ENCODE measurements around the gene AHNAK. TPM values are rescaled to one million over a fixed set of nuclear protein-coding genes. Genes with fewer than 3 reads are reported as not detected.
"Not testable (repeated sequence)": the region's sequence is repeated elsewhere in the genome, so short reads cannot be mapped to it uniquely, and the experiment has no call there.

The AHNAK gene
- total RNA-seq, 1 donor from 2014 or later: 432 TPM

DNA sequence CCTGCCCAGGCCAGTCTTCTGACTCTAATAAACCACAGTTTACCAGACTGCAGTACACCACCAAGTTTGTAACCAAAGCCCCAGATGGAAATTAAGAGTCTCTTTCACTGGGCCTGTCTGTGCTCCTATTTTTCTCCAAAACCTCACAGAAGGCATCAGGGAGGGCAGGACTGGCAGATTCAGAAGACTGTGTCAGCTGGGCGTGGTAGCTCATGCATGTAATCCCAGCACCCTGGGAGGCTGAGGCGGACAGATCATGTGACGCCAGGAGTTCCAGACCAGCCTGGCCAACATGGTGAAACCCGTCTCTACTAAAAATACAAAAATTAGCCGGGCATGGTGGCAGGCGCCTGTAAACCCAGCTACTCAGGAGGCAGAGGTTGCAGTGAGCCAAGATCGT lies 38.8 kb upstream of the AHNAK start:
- not testable (repeated sequence) for H3K4me3 ChIP-seq (ENCODE audit: low read length in 3 of 3); H3K9me3 ChIP-seq (ENCODE audit: control insufficient read depth in 3 of 3, low read length in 3 of 3); H3K27me3 ChIP-seq (ENCODE audit: control insufficient read depth in 3 of 3, insufficient read depth in 3 of 3, low read length in 3 of 3); H3K27ac ChIP-seq (ENCODE audit: low read depth, low read length)
- Histone ChIP-seq H3K4me1 (ENCODE audit: control insufficient read depth in 3 of 3, insufficient read depth in 3 of 3, low read length in 3 of 3) (peaks cover 11 to 17% (median 14%) of the 10 kb centered on the region in 3 donors), H3K9ac (ENCODE audit: low read depth in 1 of 3, low read length in 3 of 3) (peak overlapping the region in 1 of 3 donors; percentile 33), H3K36me3 (ENCODE audit: control insufficient read depth in 3 of 3, insufficient read depth in 3 of 3, low read length in 3 of 3) (peaks cover 24 to 41% (median 35%) of the 10 kb centered on the region in 3 donors)

DNA sequence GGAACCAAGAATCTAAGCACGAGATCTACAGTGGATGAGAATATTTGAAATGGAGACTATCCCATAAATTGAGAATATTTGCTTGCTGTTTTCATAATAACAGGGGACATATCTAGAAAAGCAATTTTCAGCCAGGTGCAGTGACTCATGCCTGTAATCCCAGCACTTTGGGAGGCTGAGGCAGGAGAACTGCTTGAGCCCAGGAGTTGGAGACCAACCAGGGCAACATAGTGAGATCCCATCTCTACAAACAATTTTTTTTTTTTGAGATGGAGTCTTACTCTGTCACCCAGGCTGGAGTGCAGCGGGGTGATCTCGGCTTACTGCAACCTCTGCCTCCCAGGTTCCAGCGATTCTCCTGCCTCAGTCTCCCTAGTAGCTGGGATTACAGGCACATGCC lies 35.1 kb upstream of the AHNAK start:
- H3K4me1 ChIP-seq (ENCODE audit: control insufficient read depth in 3 of 3, insufficient read depth in 3 of 3, low read length in 3 of 3): peaks cover 7 to 10% (median 10%) of the 10 kb centered on the region in 3 donors
- H3K36me3 ChIP-seq (ENCODE audit: control insufficient read depth in 3 of 3, insufficient read depth in 3 of 3, low read length in 3 of 3): peaks cover 22 to 42% (median 37%) of the 10 kb centered on the region in 3 donors
- H3K9ac ChIP-seq (ENCODE audit: low read depth in 1 of 3, low read length in 3 of 3): peak overlapping the region in 1 of 3 donors; percentile 19
- not testable (repeated sequence) for H3K4me3 ChIP-seq (ENCODE audit: low read length in 3 of 3); H3K27me3 ChIP-seq (ENCODE audit: control insufficient read depth in 3 of 3, insufficient read depth in 3 of 3, low read length in 3 of 3); H3K9me3 ChIP-seq (ENCODE audit: control insufficient read depth in 3 of 3, low read length in 3 of 3); H3K27ac ChIP-seq (ENCODE audit: low read depth, low read length)

DNA sequence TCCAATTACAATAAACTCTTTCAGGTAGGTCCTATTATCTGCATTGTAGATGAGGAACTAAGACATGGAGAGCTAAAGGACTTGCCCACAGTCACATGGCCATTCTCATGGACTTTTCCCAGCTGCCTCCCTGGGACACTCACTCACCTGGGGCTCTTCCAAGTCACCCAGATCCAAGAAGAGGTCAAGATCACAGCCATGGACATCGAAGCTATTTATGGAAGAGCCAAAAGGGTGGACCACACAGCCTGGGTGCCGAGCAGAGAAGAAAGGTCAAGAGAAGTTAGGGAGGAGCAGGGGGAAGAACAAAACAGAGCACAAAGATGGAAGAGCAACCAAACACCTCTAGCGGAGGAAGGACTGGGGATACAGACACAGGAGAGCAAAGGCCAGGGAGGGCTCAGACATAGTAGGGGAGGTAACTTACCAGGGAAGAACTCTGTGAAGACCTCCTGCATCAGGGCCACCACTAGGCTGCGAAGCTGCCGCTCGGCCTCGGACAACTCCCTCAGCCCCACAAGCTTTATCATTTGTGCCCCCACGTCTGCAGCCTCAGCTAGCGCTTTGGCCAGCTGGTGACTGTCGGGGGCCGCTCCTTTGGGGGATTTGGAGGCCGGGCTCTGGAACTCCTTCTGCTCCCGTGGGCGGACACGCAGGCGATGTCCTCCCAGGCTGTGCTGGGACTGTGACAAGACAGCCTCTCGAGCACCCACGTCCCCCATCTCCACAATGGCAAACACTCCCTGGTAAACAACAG lies 34.5 kb upstream of the AHNAK start:
- H3K4me3 ChIP-seq (ENCODE audit: low read length in 3 of 3): peak overlapping the region in 1 of 3 donors; percentile 35
- H3K27ac ChIP-seq (ENCODE audit: low read depth, low read length): no peak overlapping the region
- peak overlapping the region in 1 of 3 donors; percentile 19 for H3K9ac ChIP-seq (ENCODE audit: low read depth in 1 of 3, low read length in 3 of 3)
- H3K9me3 ChIP-seq (ENCODE audit: control insufficient read depth in 3 of 3, low read length in 3 of 3): no peaks in the 10 kb centered on the region
- peaks cover 26 to 43% (median 40%) of the 10 kb centered on the region in 3 donors for H3K36me3 ChIP-seq (ENCODE audit: control insufficient read depth in 3 of 3, insufficient read depth in 3 of 3, low read length in 3 of 3)
- peaks cover 12 to 16% (median 12%) of the 10 kb centered on the region in 3 donors for H3K4me1 ChIP-seq (ENCODE audit: control insufficient read depth in 3 of 3, insufficient read depth in 3 of 3, low read length in 3 of 3)
- H3K27me3 ChIP-seq (ENCODE audit: control insufficient read depth in 3 of 3, insufficient read depth in 3 of 3, low read length in 3 of 3): no peaks in the 10 kb centered on the region

DNA sequence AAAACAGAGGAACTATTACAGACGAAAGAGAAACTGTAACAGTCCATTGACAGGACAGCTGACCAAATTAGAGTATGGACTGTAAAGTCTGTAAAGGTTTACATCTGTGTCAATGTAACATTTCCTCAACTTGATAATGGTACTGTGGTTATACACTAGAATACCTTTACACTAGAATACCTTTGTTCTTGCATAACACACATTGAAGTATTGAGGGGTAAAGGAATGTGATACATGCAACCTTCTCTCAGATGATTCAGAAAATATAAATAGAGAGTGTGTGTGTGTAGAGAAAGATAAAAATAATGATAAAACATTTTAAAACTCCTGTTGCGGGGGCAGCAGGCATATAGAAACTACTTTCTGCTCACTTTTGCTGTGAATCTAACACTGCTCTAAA lies 32.6 kb upstream of the AHNAK start:
- no peak overlapping the region for H3K9ac ChIP-seq (ENCODE audit: low read depth in 1 of 3, low read length in 3 of 3)
- no peaks in the 10 kb centered on the region for H3K27me3 ChIP-seq (ENCODE audit: control insufficient read depth in 3 of 3, insufficient read depth in 3 of 3, low read length in 3 of 3)
- H3K27ac ChIP-seq (ENCODE audit: low read depth, low read length): no peak overlapping the region
- no peak overlapping the region for H3K4me3 ChIP-seq (ENCODE audit: low read length in 3 of 3)
- peaks cover 31 to 35% (median 31%) of the 10 kb centered on the region in 3 donors for H3K4me1 ChIP-seq (ENCODE audit: control insufficient read depth in 3 of 3, insufficient read depth in 3 of 3, low read length in 3 of 3)
- H3K9me3 ChIP-seq (ENCODE audit: control insufficient read depth in 3 of 3, low read length in 3 of 3): no peaks in the 10 kb centered on the region
- peaks cover 23 to 38% (median 34%) of the 10 kb centered on the region in 3 donors for H3K36me3 ChIP-seq (ENCODE audit: control insufficient read depth in 3 of 3, insufficient read depth in 3 of 3, low read length in 3 of 3)

DNA sequence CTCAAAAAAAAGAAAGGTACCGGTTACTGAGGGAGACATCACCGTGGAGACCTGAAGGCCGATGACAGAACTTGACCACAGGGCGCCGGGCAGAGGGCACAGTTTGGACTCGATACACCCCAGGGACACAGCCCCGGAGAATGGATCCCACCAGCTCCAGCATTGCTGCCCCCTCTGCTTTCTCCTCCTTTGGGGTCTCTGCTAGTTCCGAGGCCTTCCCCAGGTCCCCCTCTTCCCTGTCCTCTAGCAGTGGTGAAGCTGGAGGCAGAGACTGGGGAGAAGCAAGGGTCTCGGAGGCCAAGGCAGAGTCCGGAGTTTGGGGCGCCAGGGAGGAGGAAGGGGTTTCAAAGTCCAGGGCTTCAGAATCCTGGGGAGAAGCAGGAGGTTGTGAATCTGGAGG lies 31.9 kb upstream of the AHNAK start:
- Histone ChIP-seq H3K27me3 (ENCODE audit: control insufficient read depth in 3 of 3, insufficient read depth in 3 of 3, low read length in 3 of 3) (no peaks in the 10 kb centered on the region), H3K4me1 (ENCODE audit: control insufficient read depth in 3 of 3, insufficient read depth in 3 of 3, low read length in 3 of 3) (peaks cover 32 to 37% (median 33%) of the 10 kb centered on the region in 3 donors), H3K36me3 (ENCODE audit: control insufficient read depth in 3 of 3, insufficient read depth in 3 of 3, low read length in 3 of 3) (peaks cover 23 to 34% (median 29%) of the 10 kb centered on the region in 3 donors), H3K9ac (ENCODE audit: low read depth in 1 of 3, low read length in 3 of 3) (no peak overlapping the region), H3K27ac (ENCODE audit: low read depth, low read length) (no peak overlapping the region), H3K9me3 (ENCODE audit: control insufficient read depth in 3 of 3, low read length in 3 of 3) (no peaks in the 10 kb centered on the region), H3K4me3 (ENCODE audit: low read length in 3 of 3) (no peak overlapping the region)

DNA sequence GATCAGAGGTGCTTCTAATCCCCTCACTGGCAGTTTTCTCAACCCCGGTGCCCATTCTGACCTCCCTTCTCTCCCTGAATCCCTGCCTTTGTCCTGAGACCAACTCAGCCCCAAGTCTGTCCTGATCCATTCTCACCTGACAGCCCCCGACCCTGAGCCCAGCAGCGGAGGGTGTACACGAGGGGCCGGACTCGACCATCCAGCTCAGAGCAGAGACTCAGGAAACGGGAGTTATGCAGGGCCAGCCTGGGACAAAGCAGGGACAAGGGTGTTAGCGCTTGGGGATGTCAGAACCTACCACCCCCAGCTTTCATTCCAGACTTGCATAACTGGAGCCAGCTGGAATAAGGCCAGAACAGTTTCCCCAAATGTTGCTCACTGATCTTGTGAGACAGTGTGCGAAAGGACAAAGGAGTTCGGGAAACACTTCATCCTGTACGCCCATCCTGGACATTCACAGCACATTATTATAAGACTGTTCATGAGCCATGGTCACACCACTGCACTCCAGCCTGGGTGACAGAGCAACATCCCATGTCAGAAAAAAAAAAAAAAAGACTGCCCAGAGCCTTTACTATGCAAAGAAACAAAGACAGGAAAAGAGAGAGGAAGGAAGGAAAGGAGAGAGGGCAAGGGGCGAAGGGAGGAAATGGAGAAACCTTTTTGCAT lies 30.6 kb upstream of the AHNAK start:
- Histone ChIP-seq H3K9me3 (ENCODE audit: control insufficient read depth in 3 of 3, low read length in 3 of 3) (no peaks in the 10 kb centered on the region), H3K27ac (ENCODE audit: low read depth, low read length) (peak overlapping the region; percentile 89), H3K36me3 (ENCODE audit: control insufficient read depth in 3 of 3, insufficient read depth in 3 of 3, low read length in 3 of 3) (peaks cover 26 to 38% (median 29%) of the 10 kb centered on the region in 3 donors), H3K4me1 (ENCODE audit: control insufficient read depth in 3 of 3, insufficient read depth in 3 of 3, low read length in 3 of 3) (peaks cover 39 to 46% (median 46%) of the 10 kb centered on the region in 3 donors), H3K4me3 (ENCODE audit: low read length in 3 of 3) (no peak overlapping the region), H3K9ac (ENCODE audit: low read depth in 1 of 3, low read length in 3 of 3) (peak overlapping the region in 2 of 3 donors; percentile 10 to 54), H3K27me3 (ENCODE audit: control insufficient read depth in 3 of 3, insufficient read depth in 3 of 3, low read length in 3 of 3) (no peaks in the 10 kb centered on the region)

DNA sequence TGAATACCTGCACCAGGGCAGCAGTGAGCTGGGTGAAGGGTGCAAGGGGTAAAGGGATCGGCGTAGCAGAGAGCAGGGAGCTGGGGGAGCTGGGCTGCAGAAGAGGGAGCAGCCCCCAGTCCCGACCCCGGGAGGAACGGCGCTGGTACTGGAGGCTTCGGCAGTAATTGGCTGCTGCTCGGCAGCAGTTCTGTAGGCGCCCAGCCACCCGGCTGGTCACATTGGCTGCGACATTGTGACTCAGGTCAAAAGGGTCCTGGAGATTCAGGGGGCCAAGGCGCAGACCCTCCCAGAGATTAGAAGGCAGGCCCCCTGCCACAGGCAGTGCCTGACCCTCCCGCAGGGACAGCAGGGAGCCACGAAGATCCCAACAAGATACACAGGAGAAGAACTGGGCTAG lies 29.2 kb upstream of the AHNAK start:
- peak overlapping the region in 2 of 3 donors; percentile 84 to 97 for H3K9ac ChIP-seq (ENCODE audit: low read depth in 1 of 3, low read length in 3 of 3)
- H3K4me3 ChIP-seq (ENCODE audit: low read length in 3 of 3): peak overlapping the region in 2 of 3 donors; percentile 62 to 87
- peaks cover 34 to 43% (median 37%) of the 10 kb centered on the region in 3 donors for H3K36me3 ChIP-seq (ENCODE audit: control insufficient read depth in 3 of 3, insufficient read depth in 3 of 3, low read length in 3 of 3)
- H3K9me3 ChIP-seq (ENCODE audit: control insufficient read depth in 3 of 3, low read length in 3 of 3): no peaks in the 10 kb centered on the region
- H3K27me3 ChIP-seq (ENCODE audit: control insufficient read depth in 3 of 3, insufficient read depth in 3 of 3, low read length in 3 of 3): no peaks in the 10 kb centered on the region
- H3K27ac ChIP-seq (ENCODE audit: low read depth, low read length): peak overlapping the region; percentile 89
- peaks cover 44 to 54% (median 52%) of the 10 kb centered on the region in 3 donors for H3K4me1 ChIP-seq (ENCODE audit: control insufficient read depth in 3 of 3, insufficient read depth in 3 of 3, low read length in 3 of 3)

DNA sequence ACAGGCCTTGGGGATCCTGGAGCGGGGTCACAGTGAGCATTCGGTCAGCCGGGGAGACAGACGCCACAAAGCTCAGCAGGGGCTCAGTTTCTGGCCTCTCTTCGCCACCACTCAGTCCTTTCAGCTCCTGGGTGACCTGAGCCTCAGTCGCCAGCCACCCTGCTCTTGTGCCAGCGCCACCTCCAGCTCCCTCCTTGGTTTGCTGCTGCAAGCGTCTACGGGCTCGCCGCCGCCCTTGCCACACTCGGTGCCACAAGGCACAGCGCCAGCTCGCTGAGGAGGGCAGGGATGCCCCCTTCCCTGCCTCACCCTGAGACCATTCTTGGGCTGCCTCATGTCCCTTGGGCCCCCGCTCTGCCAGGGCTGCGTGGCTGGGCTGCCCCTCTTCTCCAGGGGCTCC lies 28.6 kb upstream of the AHNAK start:
- Histone ChIP-seq H3K36me3 (ENCODE audit: control insufficient read depth in 3 of 3, insufficient read depth in 3 of 3, low read length in 3 of 3) (peaks cover 38 to 48% (median 44%) of the 10 kb centered on the region in 3 donors), H3K27ac (ENCODE audit: low read depth, low read length) (peak overlapping the region; percentile 89), H3K4me3 (ENCODE audit: low read length in 3 of 3) (peak overlapping the region; percentile 62 to 91 (median 87)), H3K9me3 (ENCODE audit: control insufficient read depth in 3 of 3, low read length in 3 of 3) (no peaks in the 10 kb centered on the region), H3K4me1 (ENCODE audit: control insufficient read depth in 3 of 3, insufficient read depth in 3 of 3, low read length in 3 of 3) (peaks cover 50 to 57% (median 56%) of the 10 kb centered on the region in 3 donors), H3K9ac (ENCODE audit: low read depth in 1 of 3, low read length in 3 of 3) (peak overlapping the region; percentile 84 to 97 (median 97)), H3K27me3 (ENCODE audit: control insufficient read depth in 3 of 3, insufficient read depth in 3 of 3, low read length in 3 of 3) (no peaks in the 10 kb centered on the region)

DNA sequence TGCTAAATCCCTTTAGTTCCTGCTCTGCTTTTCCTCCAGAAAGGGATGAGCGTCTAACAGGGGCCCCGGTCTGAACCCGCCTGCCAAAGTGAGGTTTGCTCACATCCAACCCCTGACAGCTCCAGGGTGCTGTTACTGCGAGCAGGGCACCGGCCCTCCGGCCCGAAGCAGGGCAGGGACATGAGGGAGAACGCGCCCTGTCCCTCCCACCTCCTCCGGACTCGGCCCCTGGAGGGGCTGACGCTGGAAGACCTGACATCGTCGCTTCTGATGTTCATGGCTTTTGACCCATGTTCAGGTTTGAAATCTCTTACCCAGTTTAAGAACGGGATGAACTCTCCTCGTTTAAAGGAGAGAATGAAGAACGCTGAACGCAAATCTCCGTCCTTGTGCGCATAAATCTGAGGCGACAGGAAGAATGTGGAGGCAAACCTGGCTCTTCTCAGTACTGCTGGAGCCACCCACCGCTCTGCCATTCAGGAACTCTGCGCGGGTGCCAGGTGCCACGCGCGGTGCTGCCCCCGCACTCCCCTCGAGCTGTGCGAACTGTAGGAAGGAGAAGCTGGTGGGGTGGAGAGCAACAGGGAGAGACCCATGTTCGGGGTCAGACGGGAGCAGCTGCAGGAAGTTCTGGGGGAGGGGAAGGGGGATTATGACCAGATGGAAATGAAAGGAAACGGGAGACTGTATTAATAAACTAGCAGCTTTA lies 27.9 kb upstream of the AHNAK start:
- Histone ChIP-seq H3K27ac (ENCODE audit: low read depth, low read length) (peak overlapping the region; percentile 89), H3K9me3 (ENCODE audit: control insufficient read depth in 3 of 3, low read length in 3 of 3) (no peaks in the 10 kb centered on the region), H3K27me3 (ENCODE audit: control insufficient read depth in 3 of 3, insufficient read depth in 3 of 3, low read length in 3 of 3) (no peaks in the 10 kb centered on the region), H3K36me3 (ENCODE audit: control insufficient read depth in 3 of 3, insufficient read depth in 3 of 3, low read length in 3 of 3) (peaks cover 42 to 49% (median 46%) of the 10 kb centered on the region in 3 donors), H3K9ac (ENCODE audit: low read depth in 1 of 3, low read length in 3 of 3) (peak overlapping the region; percentile 84 to 97 (median 97)), H3K4me3 (ENCODE audit: low read length in 3 of 3) (peak overlapping the region; percentile 62 to 91 (median 87)), H3K4me1 (ENCODE audit: control insufficient read depth in 3 of 3, insufficient read depth in 3 of 3, low read length in 3 of 3) (peaks cover 55 to 62% (median 61%) of the 10 kb centered on the region in 3 donors)
